Testis (tissue), 2 donors: ENCODE results near the gene TMEM144.

Source experiments
- POLR2A ChIP-seq: fragments of 450-650 bp; IDR thresholded peaks from one replicate; pipeline ENCODE4 v1.6.1; 2017; ENCODE audit warnings: antibody characterized with exemption, mild to moderate bottlenecking, moderate library complexity
- TF ChIP-seq, protein P1 (sequence below), 3 experiments: fragments of 450-650 bp in 2 of 3; fragments of 200-600 bp in 1 of 3; sonication (generic) in 1 of 3; IDR thresholded peaks; one replicate each; pipeline ENCODE4 v1.5.1; 2016 to 2019; ENCODE audit warnings: antibody characterized with exemption in 3 of 3, mild to moderate bottlenecking in 2 of 3, moderate library complexity in 1 of 3

DNA sequence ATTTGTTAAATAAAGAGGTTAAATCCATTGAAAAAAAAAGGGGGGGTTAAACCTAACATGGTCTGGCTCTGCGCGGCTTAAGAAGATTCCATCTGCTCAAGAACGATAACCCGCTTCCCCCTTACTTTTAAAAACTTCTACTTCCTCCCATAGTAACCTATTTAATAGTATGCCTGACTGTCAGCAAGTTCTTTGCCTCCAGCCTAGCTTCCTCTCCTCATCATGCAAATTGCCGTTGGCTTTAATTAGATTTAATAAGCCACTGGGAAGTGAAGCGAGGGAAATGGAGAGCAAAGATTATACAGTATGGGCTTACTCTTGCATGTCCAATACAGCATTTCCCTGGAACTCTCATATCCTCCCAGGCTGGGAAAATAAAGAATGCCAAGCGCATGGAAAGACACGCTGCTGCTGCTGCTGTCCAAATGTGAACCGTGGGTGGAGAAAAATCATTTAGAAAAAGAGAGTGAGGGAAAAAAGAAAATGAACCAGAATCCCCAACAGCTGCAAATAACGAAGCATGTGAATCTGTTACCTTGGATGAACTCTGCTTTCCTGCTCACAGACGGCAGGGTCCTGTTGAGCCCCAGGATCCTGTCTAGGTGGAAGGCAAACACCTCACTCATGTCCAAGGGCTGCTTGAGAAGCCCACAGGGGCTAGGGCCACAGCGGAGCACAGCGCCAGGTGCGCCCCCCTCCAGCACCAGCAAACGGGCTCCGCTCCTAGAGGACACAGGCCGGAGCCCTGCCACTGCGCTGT lies 40.2 kb upstream of the TMEM144 start:
- TF ChIP-seq POLR2A = no peak
- TF ChIP-seq, protein P1, sequence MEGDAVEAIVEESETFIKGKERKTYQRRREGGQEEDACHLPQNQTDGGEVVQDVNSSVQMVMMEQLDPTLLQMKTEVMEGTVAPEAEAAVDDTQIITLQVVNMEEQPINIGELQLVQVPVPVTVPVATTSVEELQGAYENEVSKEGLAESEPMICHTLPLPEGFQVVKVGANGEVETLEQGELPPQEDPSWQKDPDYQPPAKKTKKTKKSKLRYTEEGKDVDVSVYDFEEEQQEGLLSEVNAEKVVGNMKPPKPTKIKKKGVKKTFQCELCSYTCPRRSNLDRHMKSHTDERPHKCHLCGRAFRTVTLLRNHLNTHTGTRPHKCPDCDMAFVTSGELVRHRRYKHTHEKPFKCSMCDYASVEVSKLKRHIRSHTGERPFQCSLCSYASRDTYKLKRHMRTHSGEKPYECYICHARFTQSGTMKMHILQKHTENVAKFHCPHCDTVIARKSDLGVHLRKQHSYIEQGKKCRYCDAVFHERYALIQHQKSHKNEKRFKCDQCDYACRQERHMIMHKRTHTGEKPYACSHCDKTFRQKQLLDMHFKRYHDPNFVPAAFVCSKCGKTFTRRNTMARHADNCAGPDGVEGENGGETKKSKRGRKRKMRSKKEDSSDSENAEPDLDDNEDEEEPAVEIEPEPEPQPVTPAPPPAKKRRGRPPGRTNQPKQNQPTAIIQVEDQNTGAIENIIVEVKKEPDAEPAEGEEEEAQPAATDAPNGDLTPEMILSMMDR (IDR thresholded peaks at IDR 0.05) = no peak
